ENCODE data around the gene LAD1. TPM values are rescaled to one million over a fixed set of nuclear protein-coding genes. Genes with fewer than 3 reads are reported as not detected.
A peak's percentile ranks its signal among the peaks of the same experiment; 100 is the strongest.

The LAD1 gene
- total and polyA plus RNA-seq, 2 of the 13 experiments (the other 11 are each of a cell fraction or from before 2014, with no cell fraction given), result 10.8 to 65.6 TPM

GRCh38 chr1:201399352-201400126 is 415 bp upstream of the LAD1 start (continued):
- TF ChIP-seq CREB3 (CRISPR knock-in tag; IDR thresholded peaks at IDR 0.05) (no peak), ZNF512 (CRISPR knock-in tag; IDR thresholded peaks at IDR 0.05) (no peak), SRSF1 (optimal IDR thresholded peaks at IDR 0.05; ENCODE audit: low read depth, low read length) (peak; percentile 38), ZNF460 (CRISPR knock-in tag; IDR thresholded peaks at IDR 0.05; ENCODE audit: borderline replicate concordance) (no peak), CC2D1A (CRISPR knock-in tag; IDR thresholded peaks at IDR 0.05) (no peak), ZNF383 (CRISPR knock-in tag; IDR thresholded peaks at IDR 0.05; ENCODE audit: borderline replicate concordance) (no peak; the same call in 1 of the 2 replicates), ZNF570 (CRISPR knock-in tag; IDR thresholded peaks at IDR 0.05; ENCODE audit: borderline replicate concordance) (no peak), ZFP36 (IDR thresholded peaks at IDR 0.05; ENCODE audit: borderline replicate concordance, low read depth, low read length, partially characterized antibody) (no peak), REXO4 (CRISPR knock-in tag; IDR thresholded peaks at IDR 0.05; ENCODE audit: borderline replicate concordance) (no peak), ZBTB14 (CRISPR knock-in tag; IDR thresholded peaks at IDR 0.05) (peak; percentile 19; the same call in 1 of the 2 replicates), ZNF274 (CRISPR knock-in tag; IDR thresholded peaks at IDR 0.05) (no peak), ZBTB40 (IDR thresholded peaks at IDR 0.05) (no peak), ZBTB40 (CRISPR knock-in tag; IDR thresholded peaks at IDR 0.05) (no peak; the same call in 1 of the 2 replicates), ZNF737 (CRISPR knock-in tag; IDR thresholded peaks at IDR 0.05; ENCODE audit: borderline replicate concordance) (no peak), TBX2 (CRISPR knock-in tag; IDR thresholded peaks at IDR 0.05; ENCODE audit: borderline replicate concordance) (peak; percentile 85), ETV5 (CRISPR knock-in tag; IDR thresholded peaks at IDR 0.05; ENCODE audit: borderline replicate concordance) (peak; percentile 7; the same call in 1 of the 2 replicates)

Measured in HepG2 (cell line).